Transverse colon (tissue), 4 donors: ENCODE results near the gene MEP1A.

Source experiments
- EP300 ChIP-seq: sonication (generic); formaldehyde crosslinking; IDR thresholded peaks from one replicate; pipeline ENCODE4 v1.6.1; 2017; ENCODE audit warnings: antibody characterized with exemption, low read depth
- POLR2A ChIP-seq: fragments of 450-650 bp; IDR thresholded peaks from one replicate; pipeline ENCODE4 v1.6.1; 2016; ENCODE audit warnings: antibody characterized with exemption, mild to moderate bottlenecking, moderate library complexity
- POLR2AphosphoS5 ChIP-seq, 3 donors: sonication (generic); formaldehyde crosslinking; IDR thresholded peaks; one replicate each; pipeline ENCODE4 v1.6.1; 2016; ENCODE audit warnings: antibody characterized with exemption in 3 of 3
- TF ChIP-seq, protein P1 (sequence below), 5 experiments: fragments of 200-600 bp in 3 of 5; fragments of 450-650 bp in 2 of 5; sonication (generic) in 3 of 5; IDR thresholded peaks; 1 replicate in 2 of 5; 2 replicates in 3 of 5; pipeline ENCODE4 v1.5.1; 2016 to 2017; ENCODE audit warnings: antibody characterized with exemption in 5 of 5, inconsistent platforms in 3 of 5, mild to moderate bottlenecking in 2 of 5, moderate library complexity in 1 of 5

GRCh38 chr6:46743425-46744158 lies 49.6 kb upstream of the MEP1A start:
- TF ChIP-seq, protein P1, sequence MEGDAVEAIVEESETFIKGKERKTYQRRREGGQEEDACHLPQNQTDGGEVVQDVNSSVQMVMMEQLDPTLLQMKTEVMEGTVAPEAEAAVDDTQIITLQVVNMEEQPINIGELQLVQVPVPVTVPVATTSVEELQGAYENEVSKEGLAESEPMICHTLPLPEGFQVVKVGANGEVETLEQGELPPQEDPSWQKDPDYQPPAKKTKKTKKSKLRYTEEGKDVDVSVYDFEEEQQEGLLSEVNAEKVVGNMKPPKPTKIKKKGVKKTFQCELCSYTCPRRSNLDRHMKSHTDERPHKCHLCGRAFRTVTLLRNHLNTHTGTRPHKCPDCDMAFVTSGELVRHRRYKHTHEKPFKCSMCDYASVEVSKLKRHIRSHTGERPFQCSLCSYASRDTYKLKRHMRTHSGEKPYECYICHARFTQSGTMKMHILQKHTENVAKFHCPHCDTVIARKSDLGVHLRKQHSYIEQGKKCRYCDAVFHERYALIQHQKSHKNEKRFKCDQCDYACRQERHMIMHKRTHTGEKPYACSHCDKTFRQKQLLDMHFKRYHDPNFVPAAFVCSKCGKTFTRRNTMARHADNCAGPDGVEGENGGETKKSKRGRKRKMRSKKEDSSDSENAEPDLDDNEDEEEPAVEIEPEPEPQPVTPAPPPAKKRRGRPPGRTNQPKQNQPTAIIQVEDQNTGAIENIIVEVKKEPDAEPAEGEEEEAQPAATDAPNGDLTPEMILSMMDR (IDR thresholded peaks at IDR 0.05), result no peak
- no peak for TF ChIP-seq POLR2A
- no peak for TF ChIP-seq EP300
- no peak for TF ChIP-seq POLR2AphosphoS5 (IDR thresholded peaks at IDR 0.05)
